ENCODE data around the gene ACP3. TPM values are rescaled to one million over a fixed set of nuclear protein-coding genes. Genes with fewer than 3 reads are reported as not detected.

The ACP3 gene
- total and polyA plus RNA-seq, 2 of the 13 experiments (the other 11 are each of a cell fraction or from before 2014, with no cell fraction given), result not detected

DNA sequence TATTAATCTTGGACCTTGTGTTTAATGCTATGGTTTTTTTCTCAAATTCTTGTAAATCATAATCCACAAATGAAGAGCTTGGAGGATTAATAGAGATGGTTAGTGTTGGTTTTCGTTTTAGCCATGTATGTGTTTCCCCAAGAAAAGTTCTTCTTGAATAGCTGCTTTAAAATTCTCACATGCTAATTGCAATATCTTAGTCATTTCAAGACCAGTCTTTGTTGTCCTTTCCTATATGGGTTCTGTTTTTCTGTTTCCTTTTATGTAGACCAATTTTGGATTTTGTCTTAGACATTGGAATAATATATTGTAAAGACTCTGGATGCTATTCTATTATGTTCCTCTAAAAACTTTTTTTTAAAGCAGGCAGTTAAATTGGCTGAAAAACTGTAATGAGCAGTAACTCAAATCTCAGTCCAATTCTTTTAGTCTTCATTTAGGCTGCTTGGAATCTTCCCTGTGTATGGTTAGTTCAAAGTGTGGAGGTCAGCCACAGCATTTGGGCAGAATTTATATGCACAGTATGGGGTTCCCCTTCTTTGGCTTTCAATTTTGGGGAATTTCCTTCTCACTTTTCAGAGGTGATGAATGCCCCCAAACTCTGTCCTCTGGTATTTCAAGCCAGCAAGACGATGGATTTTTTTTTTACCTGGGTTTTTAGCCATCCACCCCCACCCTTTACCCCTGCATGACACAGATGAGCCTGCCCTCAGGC lies 61.0 kb downstream of the ACP3 start (continued):
- no peak for TF ChIP-seq STAG1 (CRISPR knock-in tag; IDR thresholded peaks at IDR 0.05)

DNA sequence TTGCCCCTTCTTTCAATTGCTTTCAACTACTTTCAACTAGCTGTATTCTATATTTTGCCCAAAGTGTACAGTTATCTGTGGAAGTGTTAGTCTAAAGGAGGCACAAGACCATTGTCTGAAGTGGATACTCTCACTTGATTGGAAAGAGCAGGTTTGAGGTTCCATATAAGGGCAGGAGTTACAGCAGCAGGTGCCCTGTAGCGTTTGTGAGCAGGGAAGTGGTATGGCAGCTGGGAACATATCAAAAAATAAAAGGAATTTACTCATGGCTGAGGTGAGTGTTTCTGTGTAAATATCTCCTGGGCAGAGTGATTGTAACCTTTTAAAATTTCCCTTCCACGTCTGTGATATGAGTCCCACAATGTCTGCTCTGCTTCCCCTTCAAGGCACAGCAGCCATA lies 61.6 kb downstream of the ACP3 start:
- CTCF ChIA-PET (ENCODE audit: low intra/inter-chr PET ratio, low total read pairs), result no interaction called here
- DNase-seq (ENCODE audit: low spot score), result no peak

GRCh38 chr3:132380920-132381319 lies 63.7 kb downstream of the ACP3 start:
- intact Hi-C loops (cut with micrococcal nuclease; ENCODE audit: unreplicated experiment) (no loop called here), in situ Hi-C loops (cut with HindIII; ENCODE audit: extremely low pct_ligation_motif_present, low pct_unique_long_range_greater_than_20kb) (no loop called here)
- H2AFZ ChIP-seq (ENCODE audit: low read length), result no peak overlapping the region
- peaks cover 0 to 5% of the 10 kb centered on the region in 2 experiments; a peak in 2 of 5 replicates for H3K27me3 ChIP-seq (ENCODE audit: control insufficient read depth in 1 of 2, insufficient read depth in 2 of 2, low read length in 2 of 2)
- H3K4me2 ChIP-seq (ENCODE audit: low read depth, low read length), result no peak overlapping the region
- H3K4me3 ChIP-seq (replicated peaks in 1 of 3; ENCODE audit: insufficient read depth in 1 of 3, low read depth in 2 of 3, low read length in 3 of 3), result no peak overlapping the region
- no peaks in the 10 kb centered on the region for H3K36me3 ChIP-seq (replicated peaks in 1 of 2; ENCODE audit: control insufficient read depth in 1 of 2, insufficient read depth in 2 of 2, low read length in 2 of 2)
- H4K20me1 ChIP-seq (ENCODE audit: insufficient read depth, low read length), result no peaks in the 10 kb centered on the region
- ChIA-PET POLR2A (no interaction called here), CTCF (ENCODE audit: low intra/inter-chr PET ratio, low total read pairs) (no interaction called here)
- H3K27ac ChIP-seq (ENCODE audit: extremely low read length, insufficient read depth, low read length), result no peak overlapping the region
- DNase-seq (ENCODE audit: low spot score) (no peak), ATAC-seq (no peak), FAIRE-seq (no peak)
- H3K4me1 ChIP-seq (ENCODE audit: insufficient read depth, low read length), result peaks cover 12% of the 10 kb centered on the region; the same call in 1 of the 2 replicates
- 16% methylated on average over 1 of the region's 1 CpG for WGBS (ENCODE audit: low lambda C conversion rate)
- H3K9ac ChIP-seq (ENCODE audit: insufficient read depth, low read depth, low read length), result no peak overlapping the region
- BruUV-seq (replicated peaks), result no TSS peak
- no peaks in the 10 kb centered on the region for H3K79me2 ChIP-seq (ENCODE audit: insufficient read depth, low read length)
- no peaks in the 10 kb centered on the region for H3K9me3 ChIP-seq (ENCODE audit: low read length)
- TF ChIP-seq MEIS2 (CRISPR knock-in tag; IDR thresholded peaks at IDR 0.05) (no peak), PBX3 (CRISPR knock-in tag; IDR thresholded peaks at IDR 0.05; ENCODE audit: borderline replicate concordance) (no peak), ZNF772 (CRISPR knock-in tag; IDR thresholded peaks at IDR 0.05) (no peak), ZSCAN29 (CRISPR knock-in tag; conservative IDR thresholded peaks at IDR 0.05) (no peak), CENPT (CRISPR knock-in tag; IDR thresholded peaks at IDR 0.05; ENCODE audit: low read depth) (no peak), ZEB1 (IDR thresholded peaks at IDR 0.05; ENCODE audit: insufficient replicate concordance, low read depth) (no peak), SETDB1 (CRISPR knock-in tag; IDR thresholded peaks at IDR 0.05; ENCODE audit: borderline replicate concordance) (no peak)
- TF ChIP-seq, protein P1, sequence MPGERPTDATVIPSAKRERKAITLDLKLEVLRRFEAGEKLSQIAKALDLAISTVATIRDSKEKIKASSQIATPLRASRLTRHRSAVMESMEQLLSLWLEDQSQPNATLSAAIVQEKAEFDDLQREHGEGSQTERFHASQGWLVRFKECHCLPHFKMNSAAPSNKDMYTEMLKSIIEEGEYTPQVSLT (CRISPR knock-in tag; IDR thresholded peaks at IDR 0.05; ENCODE audit: borderline replicate concordance, low read depth), result no peak

More for the DNA sequence above, 61.6 kb downstream of the ACP3 start:
- Histone ChIP-seq H4K20me1 (ENCODE audit: insufficient read depth, low read length) (no peaks in the 10 kb centered on the region), H3K79me2 (ENCODE audit: insufficient read depth, low read length) (no peaks in the 10 kb centered on the region), H3K9ac (ENCODE audit: insufficient read depth, low read depth, low read length) (no peak overlapping the region), H3K27me3 (ENCODE audit: control insufficient read depth in 1 of 2, insufficient read depth in 2 of 2, low read length in 2 of 2) (peaks cover 0 to 5% of the 10 kb centered on the region in 2 experiments; a peak in 2 of 5 replicates), H3K27ac (ENCODE audit: extremely low read length, insufficient read depth, low read length) (no peak overlapping the region), H2AFZ (ENCODE audit: low read length) (no peak overlapping the region), H3K9me3 (ENCODE audit: low read length) (no peaks in the 10 kb centered on the region), H3K4me3 (replicated peaks in 1 of 3; ENCODE audit: insufficient read depth in 1 of 3, low read depth in 2 of 3, low read length in 3 of 3) (no peak overlapping the region), H3K4me2 (ENCODE audit: low read depth, low read length) (no peak overlapping the region), H3K36me3 (replicated peaks in 1 of 2; ENCODE audit: control insufficient read depth in 1 of 2, insufficient read depth in 2 of 2, low read length in 2 of 2) (no peaks in the 10 kb centered on the region), H3K4me1 (ENCODE audit: insufficient read depth, low read length) (peaks cover 12% of the 10 kb centered on the region; the same call in 1 of the 2 replicates)
- POLR2A ChIA-PET, result no interaction called here
- no peak for ATAC-seq
- intact Hi-C loops (cut with micrococcal nuclease; ENCODE audit: unreplicated experiment) (no loop called here), in situ Hi-C loops (cut with HindIII; ENCODE audit: extremely low pct_ligation_motif_present, low pct_unique_long_range_greater_than_20kb) (no loop called here)
- no peak for FAIRE-seq
- no TSS peak for BruUV-seq (replicated peaks)
- WGBS (ENCODE audit: low lambda C conversion rate), result 10% methylated on average over 2 of the region's 2 CpGs
- TF ChIP-seq ZNF607 (CRISPR knock-in tag; IDR thresholded peaks at IDR 0.05; ENCODE audit: borderline replicate concordance), result no peak
- TF ChIP-seq NCOR1 (IDR thresholded peaks at IDR 0.05; ENCODE audit: borderline replicate concordance, low read length), result no peak

Data from HepG2 (cell line).